ENCODE results near the gene CDC5L.

The CDC5L gene

GRCh38 chr6:44363377-44363926, 24.1 kb upstream of the CDC5L start:
- H3K9me3 ChIP-seq (ENCODE audit: low read length): no peaks in the 10 kb centered on the region
- H3K36me3 ChIP-seq (ENCODE audit: insufficient read depth, low read length): no peaks in the 10 kb centered on the region
- H3K4me2 ChIP-seq (ENCODE audit: low read length): no peak overlapping the region
- H3K4me3 ChIP-seq (ENCODE audit: low read depth, low read length, poor library complexity, severe bottlenecking): no peak overlapping the region
- no peaks in the 10 kb centered on the region for H3K9me2 ChIP-seq (ENCODE audit: low read depth, low read length)
- H3F3A ChIP-seq (ENCODE audit: insufficient read depth, low read length): no peaks in the 10 kb centered on the region
- TF ChIP-seq EZH2 (IDR thresholded peaks at IDR 0.05; ENCODE audit: borderline replicate concordance, low read length) (no peak), CTCF (IDR thresholded peaks at IDR 0.05; ENCODE audit: low read length) (no peak)
- H3K27ac ChIP-seq (ENCODE audit: low read depth, low read length, poor library complexity, severe bottlenecking): no peak overlapping the region
- H2AFZ ChIP-seq (ENCODE audit: low read length): no peak overlapping the region
- no peaks in the 10 kb centered on the region for H3K79me2 ChIP-seq (ENCODE audit: insufficient read depth, low read length)
- H4K20me1 ChIP-seq (ENCODE audit: insufficient read depth, low read length): no peaks in the 10 kb centered on the region
- H3K9ac ChIP-seq (ENCODE audit: low read length): no peak overlapping the region
- no peaks in the 10 kb centered on the region for H3K4me1 ChIP-seq (ENCODE audit: insufficient read depth, low read length, severe bottlenecking)
- H3K27me3 ChIP-seq (ENCODE audit: insufficient read depth, low read length): no peaks in the 10 kb centered on the region

- Histone ChIP-seq H3K4me3 (ENCODE audit: low read depth, low read length, poor library complexity, severe bottlenecking) (no peak overlapping the region), H3K36me3 (ENCODE audit: insufficient read depth, low read length) (no peaks in the 10 kb centered on the region), H3K9ac (ENCODE audit: low read length) (no peak overlapping the region), H3K9me2 (ENCODE audit: low read depth, low read length) (no peaks in the 10 kb centered on the region), H3K79me2 (ENCODE audit: insufficient read depth, low read length) (no peaks in the 10 kb centered on the region), H2AFZ (ENCODE audit: low read length) (no peak overlapping the region), H3K4me1 (ENCODE audit: insufficient read depth, low read length, severe bottlenecking) (no peaks in the 10 kb centered on the region), H3K9me3 (ENCODE audit: low read length) (no peaks in the 10 kb centered on the region), H3K27me3 (ENCODE audit: insufficient read depth, low read length) (no peaks in the 10 kb centered on the region), H3K27ac (ENCODE audit: low read depth, low read length, poor library complexity, severe bottlenecking) (no peak overlapping the region), H3K4me2 (ENCODE audit: low read length) (no peak overlapping the region), H3F3A (ENCODE audit: insufficient read depth, low read length) (no peaks in the 10 kb centered on the region), H4K20me1 (ENCODE audit: insufficient read depth, low read length) (no peaks in the 10 kb centered on the region)
- TF ChIP-seq EZH2 (IDR thresholded peaks at IDR 0.05; ENCODE audit: borderline replicate concordance, low read length) (no peak), CTCF (IDR thresholded peaks at IDR 0.05; ENCODE audit: low read length) (no peak)
These were observed 20.7 kb upstream of the CDC5L start for GRCh38 chr6:44366781-44367180.

GRCh38 chr6:44367681-44368080, 19.8 kb upstream of the CDC5L start:
- TF ChIP-seq CTCF (IDR thresholded peaks at IDR 0.05; ENCODE audit: low read length) (no peak), EZH2 (IDR thresholded peaks at IDR 0.05; ENCODE audit: borderline replicate concordance, low read length) (no peak)
- no peak overlapping the region for H2AFZ ChIP-seq (ENCODE audit: low read length)
- no peaks in the 10 kb centered on the region for H3K4me1 ChIP-seq (ENCODE audit: insufficient read depth, low read length, severe bottlenecking)
- H3K9ac ChIP-seq (ENCODE audit: low read length): no peak overlapping the region
- H3K36me3 ChIP-seq (ENCODE audit: insufficient read depth, low read length): no peaks in the 10 kb centered on the region
- H3K4me3 ChIP-seq (ENCODE audit: low read depth, low read length, poor library complexity, severe bottlenecking): no peak overlapping the region
- no peak overlapping the region for H3K4me2 ChIP-seq (ENCODE audit: low read length)
- no peaks in the 10 kb centered on the region for H3K27me3 ChIP-seq (ENCODE audit: insufficient read depth, low read length)
- H3K9me2 ChIP-seq (ENCODE audit: low read depth, low read length): no peaks in the 10 kb centered on the region
- no peaks in the 10 kb centered on the region for H4K20me1 ChIP-seq (ENCODE audit: insufficient read depth, low read length)
- H3K27ac ChIP-seq (ENCODE audit: low read depth, low read length, poor library complexity, severe bottlenecking): no peak overlapping the region
- H3F3A ChIP-seq (ENCODE audit: insufficient read depth, low read length): no peaks in the 10 kb centered on the region
- H3K79me2 ChIP-seq (ENCODE audit: insufficient read depth, low read length): no peaks in the 10 kb centered on the region
- no peaks in the 10 kb centered on the region for H3K9me3 ChIP-seq (ENCODE audit: low read length)

Data from OCI-LY1 (cell line).